Erythroblast (primary cell): Measurements from ENCODE around the gene SLC22A1.

Experiments used
- GATA1 ChIP-seq: IDR thresholded peaks from 2 replicates; pipeline ENCODE4 v1.6.1; 2011; ENCODE audit warnings: low read depth, mild to moderate bottlenecking, control low read depth, low read length, moderate library complexity
- POLR2A ChIP-seq: IDR thresholded peaks from 2 replicates; pipeline ENCODE4 v1.6.1; 2011; ENCODE audit warnings: mild to moderate bottlenecking, low read length

- TF ChIP-seq POLR2A = no peak
- no peak for TF ChIP-seq GATA1
Observed at GRCh38 chr6:160120087-160120486, 1.5 kb upstream of the SLC22A1 start.
